HUES64 (cell line): ENCODE measurements around the gene TMEM31.

ENCODE experiments used
- H3K27ac ChIP-seq: 2 replicates; pipeline ENCODE4 v1.7.0; 2013; ENCODE audit warnings: low read depth, low read length, inconsistent platforms
- H3K27me3 ChIP-seq: 2 replicates; pipeline ENCODE4 v1.6.1; 2013; ENCODE audit warnings: mild to moderate bottlenecking, low read length; ENCODE audit not compliant: insufficient read depth
- H3K36me3 ChIP-seq: 2 replicates; pipeline ENCODE4 v1.6.1; 2013; ENCODE audit warnings: mild to moderate bottlenecking, low read length; ENCODE audit not compliant: insufficient read depth
- H3K4me1 ChIP-seq: 2 replicates; pipeline ENCODE4 v1.6.1; 2013; ENCODE audit warnings: mild to moderate bottlenecking, low read length, moderate library complexity; ENCODE audit not compliant: insufficient read depth
- H3K4me3 ChIP-seq: 2 replicates; pipeline ENCODE4 v1.5.1; 2013; ENCODE audit warnings: mild to moderate bottlenecking, low read length, moderate library complexity
- H3K9ac ChIP-seq: 2 replicates; pipeline ENCODE4 v1.6.1; 2013; ENCODE audit warnings: mild to moderate bottlenecking, low read depth, low read length
- H3K9me3 ChIP-seq: 2 replicates; pipeline ENCODE4 v1.6.1; 2013; ENCODE audit warnings: low read depth, low read length; ENCODE audit not compliant: insufficient read depth
- WGBS: fragments of 150-250, 120-280 bp; methylation state at CpG from one replicate; pipeline ENCODE4 v1.1.7; 2013; ENCODE audit warnings: missing lambda C conversion rate; 5-methylcytosine and 5-hydroxymethylcytosine counted together

Gene TMEM31

GRCh38 chrX:103729015-103729414 lies 18.3 kb downstream of the TMEM31 start:
- H3K9me3 ChIP-seq = no peaks in the 10 kb centered on the region
- no peak overlapping the region for H3K27ac ChIP-seq
- 66% methylated on average over 4 of the region's 5 CpGs for WGBS
- no peaks in the 10 kb centered on the region for H3K36me3 ChIP-seq
- peaks cover 44% of the 10 kb centered on the region for H3K4me1 ChIP-seq
- H3K9ac ChIP-seq = no peak overlapping the region
- no peak overlapping the region for H3K4me3 ChIP-seq
- no peaks in the 10 kb centered on the region; the same call in 1 of the 2 replicates for H3K27me3 ChIP-seq

GRCh38 chrX:103730147-103730795 lies 19.6 kb downstream of the TMEM31 start:
- Histone ChIP-seq H3K9me3 (no peaks in the 10 kb centered on the region), H3K36me3 (no peaks in the 10 kb centered on the region), H3K4me3 (no peak overlapping the region), H3K4me1 (peaks cover 44% of the 10 kb centered on the region), H3K9ac (no peak overlapping the region), H3K27me3 (no peaks in the 10 kb centered on the region; the same call in 1 of the 2 replicates), H3K27ac (peak overlapping the region; percentile 6; the same call in 1 of the 2 replicates)
- 85% methylated on average over 2 of the region's 3 CpGs for WGBS

DNA sequence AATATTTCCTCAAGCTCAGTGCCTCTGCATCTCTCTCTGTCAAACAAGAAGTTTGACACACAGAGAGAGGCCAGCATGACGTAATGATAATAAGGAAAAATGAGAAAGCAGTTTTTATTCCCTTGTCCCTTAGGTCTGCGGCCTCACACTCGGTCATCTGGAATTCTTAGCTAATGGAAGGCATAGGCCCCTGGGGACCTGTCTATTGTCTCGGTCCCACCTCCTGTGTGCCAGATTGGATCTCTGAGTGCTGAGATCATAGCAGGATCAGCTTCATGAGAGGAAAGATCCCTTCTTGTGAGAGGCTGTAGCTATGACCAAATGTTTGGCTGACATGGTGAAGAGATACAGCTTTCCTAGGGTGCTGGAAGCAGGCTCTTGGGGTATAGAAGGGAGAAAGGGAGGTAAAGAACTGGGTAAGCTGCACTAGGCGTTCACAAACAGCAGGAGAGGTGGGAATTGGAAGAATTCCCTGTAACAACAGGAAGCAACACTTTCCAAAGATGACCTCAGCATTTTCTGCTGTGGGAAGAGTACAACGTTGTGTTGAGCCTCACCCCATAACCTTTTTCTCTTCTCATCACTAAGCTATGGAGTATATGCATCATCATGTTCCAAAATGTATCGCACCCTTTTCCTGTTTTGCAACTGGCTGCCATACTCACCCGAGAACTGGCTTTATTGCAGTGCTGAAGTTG lies 20.2 kb downstream of the TMEM31 start:
- 54% methylated on average over 8 of the region's 8 CpGs for WGBS
- Histone ChIP-seq H3K4me3 (no peak overlapping the region), H3K27ac (peak overlapping the region; percentile 58), H3K4me1 (peaks cover 44% of the 10 kb centered on the region), H3K9me3 (no peaks in the 10 kb centered on the region), H3K9ac (no peak overlapping the region; the same call in 1 of the 2 replicates), H3K27me3 (no peaks in the 10 kb centered on the region; the same call in 1 of the 2 replicates), H3K36me3 (no peaks in the 10 kb centered on the region)

DNA sequence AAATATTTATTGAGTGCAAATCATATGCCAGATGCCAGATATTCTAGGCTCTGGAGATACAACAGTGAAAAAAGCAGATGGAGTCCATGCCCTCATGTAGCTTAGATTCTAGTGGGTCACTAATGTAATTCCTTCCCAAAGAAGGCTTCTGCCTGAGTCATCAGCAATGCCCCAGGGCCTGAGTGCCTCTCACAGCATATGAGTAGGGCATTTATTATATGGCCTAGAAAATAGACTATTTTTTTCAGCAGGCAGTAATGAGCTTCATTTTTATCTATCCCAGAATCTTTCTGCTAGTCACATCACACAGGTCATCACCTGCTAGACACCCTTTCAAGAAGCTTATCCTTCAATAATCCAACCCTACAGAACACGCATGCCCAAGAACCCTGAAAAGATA lies 22.3 kb downstream of the TMEM31 start:
- 96% methylated on average over 1 of the region's 1 CpG for WGBS
- Histone ChIP-seq H3K4me3 (no peak overlapping the region), H3K27ac (no peak overlapping the region), H3K27me3 (no peaks in the 10 kb centered on the region; the same call in 1 of the 2 replicates), H3K4me1 (peaks cover 35% of the 10 kb centered on the region), H3K36me3 (no peaks in the 10 kb centered on the region), H3K9me3 (no peaks in the 10 kb centered on the region), H3K9ac (no peak overlapping the region)

- Histone ChIP-seq H3K9ac (no peak overlapping the region), H3K4me1 (peaks cover 25% of the 10 kb centered on the region), H3K4me3 (no peak overlapping the region), H3K36me3 (no peaks in the 10 kb centered on the region), H3K9me3 (no peaks in the 10 kb centered on the region), H3K27me3 (no peaks in the 10 kb centered on the region), H3K27ac (no peak overlapping the region)
- WGBS = 75% methylated on average over 4 of the region's 4 CpGs
Observed at GRCh38 chrX:103734125-103734760, 23.5 kb downstream of the TMEM31 start.

DNA sequence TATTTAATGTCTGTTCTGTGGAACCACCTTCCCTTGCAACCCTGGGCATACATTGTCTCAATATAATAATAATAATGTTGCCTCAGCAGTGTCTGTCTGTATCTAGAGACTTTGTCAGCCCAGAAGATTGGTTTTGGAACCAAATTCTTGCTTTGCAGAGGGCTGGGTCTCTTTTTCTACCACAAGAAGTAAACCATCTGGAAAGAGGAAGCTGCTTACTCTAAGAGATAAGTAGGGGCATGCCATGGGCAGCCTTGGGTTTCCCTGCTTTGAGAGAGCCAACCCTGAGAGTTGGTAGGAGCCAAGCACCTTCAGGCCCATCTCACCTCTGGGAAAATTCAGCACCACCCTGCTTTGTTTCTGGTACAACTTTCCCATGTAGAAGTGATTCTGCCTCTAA lies 27.0 kb downstream of the TMEM31 start:
- H3K9ac ChIP-seq = no peak overlapping the region
- no peaks in the 10 kb centered on the region for H3K36me3 ChIP-seq
- H3K9me3 ChIP-seq = no peaks in the 10 kb centered on the region
- no peak overlapping the region for H3K27ac ChIP-seq
- peaks cover 12% of the 10 kb centered on the region for H3K4me1 ChIP-seq
- no peak overlapping the region for H3K4me3 ChIP-seq
- no peaks in the 10 kb centered on the region for H3K27me3 ChIP-seq

DNA sequence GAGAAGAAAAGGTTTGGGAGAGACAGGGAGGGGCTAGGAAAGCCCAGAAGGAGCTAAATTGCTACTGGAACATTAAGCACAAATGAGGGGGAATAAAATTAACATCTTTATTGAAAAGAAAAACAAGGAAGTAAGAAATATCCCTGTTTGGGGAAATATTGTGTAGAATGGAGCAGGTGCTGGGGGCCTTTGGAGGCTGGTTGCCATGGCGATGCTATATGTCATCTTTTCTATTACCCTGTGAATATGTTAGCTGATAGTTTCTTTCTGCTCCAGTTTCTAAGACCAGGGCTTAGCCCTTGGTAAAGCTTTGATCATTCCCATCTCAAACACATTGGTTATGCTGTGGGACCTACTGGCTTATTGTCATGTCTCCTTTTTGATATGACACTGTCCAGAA lies 28.7 kb downstream of the TMEM31 start:
- H3K27ac ChIP-seq = no peak overlapping the region
- peaks cover 12% of the 10 kb centered on the region for H3K4me1 ChIP-seq
- H3K9me3 ChIP-seq = no peaks in the 10 kb centered on the region
- WGBS = 100% methylated on average over 1 of the region's 1 CpG
- no peak overlapping the region for H3K9ac ChIP-seq
- no peaks in the 10 kb centered on the region; the same call in 1 of the 2 replicates for H3K36me3 ChIP-seq
- no peak overlapping the region for H3K4me3 ChIP-seq
- H3K27me3 ChIP-seq = no peaks in the 10 kb centered on the region

DNA sequence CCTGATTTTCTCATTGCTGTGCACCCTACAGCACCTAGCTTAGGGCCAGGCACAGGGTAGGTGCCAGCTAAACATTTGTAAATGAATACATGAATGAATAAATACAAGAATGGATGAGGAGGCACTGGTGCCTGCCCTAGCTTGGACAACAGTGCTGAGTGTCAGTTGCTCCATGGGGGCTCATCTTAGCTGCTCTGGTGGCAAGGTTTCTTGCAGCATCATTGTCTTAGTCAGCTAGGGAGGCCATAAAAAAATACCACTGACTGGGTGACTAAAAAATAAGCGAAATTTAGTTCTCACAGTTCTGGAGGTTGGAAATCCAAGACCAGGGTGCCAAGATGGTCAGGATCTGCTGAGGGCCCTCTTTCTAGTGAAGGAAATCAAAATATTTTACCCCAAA lies 31.2 kb downstream of the TMEM31 start:
- H3K9ac ChIP-seq = peak overlapping the region; percentile 75
- peak overlapping the region; percentile 99 for H3K27ac ChIP-seq
- peaks cover 4% of the 10 kb centered on the region for H3K36me3 ChIP-seq
- peaks cover 19% of the 10 kb centered on the region for H3K4me1 ChIP-seq
- WGBS = 6% methylated on average over 1 of the region's 1 CpG
- H3K27me3 ChIP-seq = no peaks in the 10 kb centered on the region
- H3K9me3 ChIP-seq = no peaks in the 10 kb centered on the region
- H3K4me3 ChIP-seq = peak overlapping the region; percentile 85

DNA sequence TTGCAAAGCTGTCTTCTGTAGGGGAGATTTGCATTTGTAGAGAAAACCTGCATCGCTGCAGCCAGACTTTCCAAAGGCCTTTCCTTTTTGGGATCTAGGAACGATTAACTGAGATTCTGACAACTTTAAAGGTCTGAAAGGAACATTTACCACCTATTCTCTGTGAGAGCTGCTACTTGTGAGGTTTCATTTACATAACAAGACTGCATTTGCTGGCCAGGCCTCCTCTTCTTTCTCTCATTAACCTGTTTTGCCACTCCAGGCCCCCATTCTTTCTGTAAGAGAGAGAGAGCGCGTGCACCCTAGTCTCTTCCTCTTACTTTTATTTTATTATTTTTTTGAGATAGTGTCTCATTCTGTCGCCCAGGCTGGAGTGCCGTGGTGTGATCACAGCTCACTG lies 31.6 kb downstream of the TMEM31 start:
- Histone ChIP-seq H3K4me3 (peak overlapping the region; percentile 85), H3K36me3 (peaks cover 7% of the 10 kb centered on the region), H3K4me1 (peaks cover 22% of the 10 kb centered on the region), H3K27ac (peak overlapping the region; percentile 99), H3K9me3 (no peaks in the 10 kb centered on the region), H3K9ac (peak overlapping the region; percentile 81), H3K27me3 (no peaks in the 10 kb centered on the region)
- WGBS = 1% methylated on average over 4 of the region's 6 CpGs

- H3K36me3 ChIP-seq = peaks cover 43% of the 10 kb centered on the region
- peak overlapping the region; percentile 85; the same call in 1 of the 2 replicates for H3K4me3 ChIP-seq
- WGBS = 71% methylated on average over 2 of the region's 2 CpGs
- no peak overlapping the region for H3K27ac ChIP-seq
- H3K9me3 ChIP-seq = no peaks in the 10 kb centered on the region
- H3K4me1 ChIP-seq = peaks cover 10% of the 10 kb centered on the region; the same call in 1 of the 2 replicates
- H3K27me3 ChIP-seq = no peaks in the 10 kb centered on the region
- H3K9ac ChIP-seq = no peak overlapping the region
Observed at GRCh38 chrX:103747163-103747562, 36.5 kb downstream of the TMEM31 start.

DNA sequence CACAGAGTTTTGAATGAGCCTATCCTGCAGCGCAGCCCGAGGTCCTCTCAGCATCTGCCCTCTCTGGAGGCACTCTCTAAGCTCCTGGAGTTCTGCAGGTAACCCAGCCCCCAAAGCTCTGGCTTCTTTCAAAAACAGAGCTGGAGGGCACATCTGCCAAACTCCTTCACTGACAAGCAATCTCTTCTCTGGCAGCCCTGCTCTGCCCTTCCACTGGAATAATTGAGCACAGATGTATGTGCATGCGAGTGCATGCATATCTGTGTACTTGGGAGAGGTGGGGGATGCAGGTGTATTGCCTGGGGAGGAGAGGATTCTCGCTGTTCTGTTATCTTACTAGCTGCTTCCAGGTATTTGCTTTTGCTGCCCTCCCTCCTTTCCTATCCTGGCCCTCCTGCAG lies 43.7 kb downstream of the TMEM31 start:
- Histone ChIP-seq H3K27me3 (no peaks in the 10 kb centered on the region), H3K36me3 (peaks cover 75% of the 10 kb centered on the region), H3K27ac (no peak overlapping the region), H3K9ac (no peak overlapping the region), H3K4me1 (no peaks in the 10 kb centered on the region), H3K4me3 (no peak overlapping the region), H3K9me3 (no peaks in the 10 kb centered on the region)
- 89% methylated on average over 4 of the region's 4 CpGs for WGBS
